HG03280 (cell line): ENCODE measurements around the gene KCNH3.
"Not testable (repeated sequence)": the region's sequence is repeated elsewhere in the genome, so short reads cannot be mapped to it uniquely, and the experiment has no call there.

Experiments used
- ATAC-seq: cut with Tn5 transposase; IDR thresholded peaks from one replicate; pipeline ENCODE4 v1.9.1; 2021; ENCODE audit warnings: mild to moderate bottlenecking, moderate library complexity; ENCODE audit not compliant: unreplicated experiment

The KCNH3 gene

GRCh38 chr12:49527361-49528130 lies 11.3 kb upstream of the KCNH3 start:
- no peak for ATAC-seq

GRCh38 chr12:49529414-49529813 lies 9.4 kb upstream of the KCNH3 start:
- no peak for ATAC-seq

- no peak for ATAC-seq
Measured at GRCh38 chr12:49531745-49532144, 7.1 kb upstream of the KCNH3 start.

GRCh38 chr12:49533331-49533730 lies 5.5 kb upstream of the KCNH3 start:
- ATAC-seq = no peak

GRCh38 chr12:49534122-49534521 lies 4.7 kb upstream of the KCNH3 start:
- not testable (repeated sequence) for ATAC-seq

GRCh38 chr12:49534731-49535278 lies 4.0 kb upstream of the KCNH3 start:
- ATAC-seq = no peak

- ATAC-seq = no peak
Measured at GRCh38 chr12:49535921-49536525, 2.8 kb upstream of the KCNH3 start.

- no peak for ATAC-seq
Measured at GRCh38 chr12:49536526-49537071, 2.2 kb upstream of the KCNH3 start.

GRCh38 chr12:49537231-49537751 lies 1.5 kb upstream of the KCNH3 start:
- no peak for ATAC-seq

- ATAC-seq = no peak
Measured at GRCh38 chr12:49537752-49538509, 899 bp upstream of the KCNH3 start.

- ATAC-seq = no peak
Measured at GRCh38 chr12:49539406-49540228, 787 bp downstream of the KCNH3 start.

GRCh38 chr12:49540229-49541139 lies 1.7 kb downstream of the KCNH3 start:
- no peak for ATAC-seq

GRCh38 chr12:49541140-49541861 lies 2.5 kb downstream of the KCNH3 start:
- ATAC-seq = no peak

- ATAC-seq = no peak
Measured at GRCh38 chr12:49541911-49542505, 3.2 kb downstream of the KCNH3 start.

- no peak for ATAC-seq
Measured at GRCh38 chr12:49542592-49543160, 3.8 kb downstream of the KCNH3 start.

GRCh38 chr12:49543221-49543913 lies 4.5 kb downstream of the KCNH3 start:
- ATAC-seq = no peak
